Measurements from ENCODE around the gene TMTC4. TPM values are rescaled to one million over a fixed set of nuclear protein-coding genes. Genes with fewer than 3 reads are reported as not detected.
"Not testable (repeated sequence)": the region's sequence is repeated elsewhere in the genome, so short reads cannot be mapped to it uniquely, and the experiment has no call there.

TMTC4 gene
- total RNA-seq, 1 donor from 2014 or later, result 7.8 TPM

GRCh38 chr13:100600461-100600860, 74.1 kb downstream of the TMTC4 start:
- no peak for DNase-seq (ENCODE audit: low spot score)
- intact Hi-C loops (cut with DNase I), result no loop called here

- no peak for DNase-seq (ENCODE audit: low spot score)
- intact Hi-C loops (cut with DNase I), result no loop called here
Measured at GRCh38 chr13:100597253-100597652, 77.3 kb downstream of the TMTC4 start.

- intact Hi-C loops (cut with DNase I), result no loop called here
Measured at GRCh38 chr13:100596516-100596915, 78.1 kb downstream of the TMTC4 start.

GRCh38 chr13:100594731-100595130, 79.9 kb downstream of the TMTC4 start:
- intact Hi-C loops (cut with DNase I), result no loop called here

More at GRCh38 chr13:100596516-100596915, 78.1 kb downstream of the TMTC4 start:
- DNase-seq (ENCODE audit: low spot score), result no peak

GRCh38 chr13:100594255-100594654, 80.3 kb downstream of the TMTC4 start:
- intact Hi-C loops (cut with DNase I), result no loop called here
- DNase-seq (ENCODE audit: low spot score), result no peak

More at GRCh38 chr13:100594731-100595130, 79.9 kb downstream of the TMTC4 start:
- no peak for DNase-seq (ENCODE audit: low spot score)

GRCh38 chr13:100589178-100589725, 85.3 kb downstream of the TMTC4 start:
- intact Hi-C loops (cut with DNase I), result no loop called here
- no peak for DNase-seq (ENCODE audit: low spot score)

GRCh38 chr13:100588331-100589177, 86.0 kb downstream of the TMTC4 start, which contains the start of gene GGACT:
Gene GGACT, minus strand, starts transcription at chr13:100588789. Its CDS starts 56,198 bp downstream, at chr13:100532591.
- intact Hi-C loops (cut with DNase I), result no loop called here
- peak; percentile 83 for DNase-seq (ENCODE audit: low spot score)

GRCh38 chr13:100584896-100585295, 89.7 kb downstream of the TMTC4 start:
- DNase-seq (ENCODE audit: low spot score), result no peak
- intact Hi-C loops (cut with DNase I), result no loop called here

GRCh38 chr13:100581504-100581903, 93.1 kb downstream of the TMTC4 start:
- DNase-seq (ENCODE audit: low spot score), result no peak
- intact Hi-C loops (cut with DNase I), result no loop called here

- no peak for DNase-seq (ENCODE audit: low spot score)
- intact Hi-C loops (cut with DNase I), result no loop called here
Measured at GRCh38 chr13:100581030-100581429, 93.6 kb downstream of the TMTC4 start.

GRCh38 chr13:100580045-100580444, 94.5 kb downstream of the TMTC4 start:
- intact Hi-C loops (cut with DNase I), result no loop called here
- no peak for DNase-seq (ENCODE audit: low spot score)

- intact Hi-C loops (cut with DNase I); DNase-seq (ENCODE audit: low spot score): not testable (repeated sequence)
Measured at GRCh38 chr13:100577239-100577638, 97.4 kb downstream of the TMTC4 start.

GRCh38 chr13:100573121-100573520, 101.5 kb downstream of the TMTC4 start:
- intact Hi-C loops (cut with DNase I), result no loop called here
- DNase-seq (ENCODE audit: low spot score), result no peak

- intact Hi-C loops (cut with DNase I), result no loop called here
- DNase-seq (ENCODE audit: low spot score), result no peak
Measured at GRCh38 chr13:100566543-100566942, 108.1 kb downstream of the TMTC4 start.

GRCh38 chr13:100565286-100565685, 109.3 kb downstream of the TMTC4 start:
- no peak for DNase-seq (ENCODE audit: low spot score)
- intact Hi-C loops (cut with DNase I), result no loop called here

- DNase-seq (ENCODE audit: low spot score), result no peak
- intact Hi-C loops (cut with DNase I), result no loop called here
Measured at GRCh38 chr13:100564444-100565223, 110.0 kb downstream of the TMTC4 start.

GRCh38 chr13:100563779-100564178, 110.8 kb downstream of the TMTC4 start:
- intact Hi-C loops (cut with DNase I), result no loop called here
- DNase-seq (ENCODE audit: low spot score), result no peak

- DNase-seq (ENCODE audit: low spot score), result no peak
- intact Hi-C loops (cut with DNase I), result no loop called here
Measured at GRCh38 chr13:100561599-100562204, 112.9 kb downstream of the TMTC4 start.

- intact Hi-C loops (cut with DNase I), result no loop called here
- no peak for DNase-seq (ENCODE audit: low spot score)
Measured at GRCh38 chr13:100561158-100561499, 113.5 kb downstream of the TMTC4 start.
